Glomerular visceral epithelial cell (primary cell): Measurements from ENCODE around the gene CSHL1.
"Not testable (repeated sequence)": the region's sequence is repeated elsewhere in the genome, so short reads cannot be mapped to it uniquely, and the experiment has no call there.

Experiments
- DNase-seq: peaks from one replicate; pipeline ENCODE4 v3.0.0-alpha.2; 2016; ENCODE audit errors: extremely low spot score

CSHL1 gene

DNA sequence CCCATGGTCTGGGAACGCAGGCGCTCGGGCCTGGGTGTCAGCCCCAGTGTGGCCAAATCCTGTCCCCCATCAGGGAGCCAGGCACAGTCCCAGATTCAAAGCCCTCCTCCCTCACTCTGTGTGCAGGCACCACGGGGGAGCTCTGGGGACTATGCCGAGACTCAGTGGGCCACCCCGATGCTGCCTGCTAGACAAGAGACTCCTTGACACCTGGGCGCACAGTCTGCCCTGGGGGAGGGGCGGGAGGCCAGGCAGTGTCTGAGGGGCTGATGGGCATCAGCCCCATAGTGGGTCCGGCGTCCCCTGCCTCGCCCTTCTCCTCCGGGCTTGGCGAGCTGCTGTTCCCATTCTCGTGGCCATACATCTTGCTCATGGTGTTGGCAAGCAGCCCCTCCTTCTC lies 29.5 kb upstream of the CSHL1 start:
- no peak for DNase-seq

DNA sequence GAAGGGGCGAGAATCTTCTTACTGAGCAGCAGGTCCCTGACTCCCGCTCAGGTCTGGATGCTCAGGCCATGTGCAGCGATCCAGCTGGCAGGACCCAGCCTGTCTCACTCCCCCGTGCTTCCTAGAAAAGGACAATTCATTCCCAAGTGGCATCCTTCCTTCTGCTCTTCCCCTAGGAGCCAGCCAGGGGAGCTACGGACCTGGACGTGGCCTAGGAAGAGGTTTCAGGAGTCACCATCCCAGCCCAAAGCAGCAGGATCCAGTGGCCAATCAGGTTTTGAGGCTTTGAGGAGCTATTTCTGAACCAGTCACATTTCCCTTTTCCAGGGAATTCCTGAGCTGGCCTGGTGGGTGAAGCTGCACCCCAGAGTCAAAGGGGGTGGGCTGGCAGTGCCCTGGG lies 28.8 kb upstream of the CSHL1 start:
- no peak for DNase-seq

DNA sequence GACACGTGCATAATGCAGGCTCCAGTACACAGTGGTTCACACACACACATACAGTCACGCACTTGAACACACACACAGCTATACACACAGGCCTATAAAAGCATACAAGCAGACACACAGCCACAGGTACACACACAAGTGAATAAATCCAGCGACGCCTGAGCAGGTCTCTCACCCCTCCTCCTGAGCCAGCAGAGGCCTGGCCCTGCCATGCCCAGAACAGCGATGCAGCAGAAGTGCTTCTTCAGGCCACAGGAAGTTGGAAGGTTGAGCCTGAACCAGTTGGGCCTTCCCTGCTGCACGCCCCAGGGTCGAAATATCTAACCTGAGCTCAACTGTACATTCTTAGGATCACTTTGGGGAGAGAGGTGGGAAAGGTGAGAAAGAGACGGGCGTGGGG lies 28.3 kb upstream of the CSHL1 start:
- no peak for DNase-seq

DNA sequence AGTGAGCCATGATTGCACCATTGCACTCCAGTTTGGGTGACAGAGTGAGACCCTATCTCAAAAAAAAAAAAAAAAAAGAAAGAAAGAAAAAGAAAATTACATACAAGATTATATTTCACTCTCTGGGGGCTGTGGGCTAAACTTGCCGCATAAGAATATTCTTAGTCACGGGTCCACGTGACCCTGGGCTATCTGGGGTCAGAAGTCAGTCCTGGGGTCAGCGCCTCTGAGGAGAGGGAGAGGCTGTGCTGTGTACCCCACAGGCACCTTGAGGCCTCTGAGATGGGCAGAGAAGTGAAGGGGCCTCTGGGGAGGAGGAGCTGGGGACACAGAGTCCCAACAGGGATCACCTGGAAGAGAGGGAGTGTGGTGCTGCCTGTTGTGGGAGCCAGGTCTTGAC lies 26.9 kb upstream of the CSHL1 start:
- DNase-seq: no peak

DNA sequence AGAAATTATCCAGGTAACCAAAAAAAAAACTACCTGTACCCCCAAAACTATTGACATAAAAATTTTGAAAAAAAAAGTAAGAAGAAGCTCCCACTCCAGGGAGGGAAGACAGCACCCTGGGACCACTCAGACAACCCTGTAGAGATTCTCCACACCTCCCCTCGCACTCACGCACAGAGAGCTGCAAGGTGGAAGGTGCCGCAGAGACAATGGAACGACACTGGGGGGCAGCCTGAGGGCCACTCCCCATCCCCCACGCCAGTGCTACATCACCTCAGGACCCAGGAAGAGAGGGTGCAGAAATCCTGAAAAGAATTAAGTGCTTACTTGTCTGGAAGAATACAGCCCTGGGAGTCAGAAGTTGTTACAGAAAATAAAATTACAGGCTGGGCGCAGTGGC lies 26.3 kb upstream of the CSHL1 start:
- DNase-seq: no peak

DNA sequence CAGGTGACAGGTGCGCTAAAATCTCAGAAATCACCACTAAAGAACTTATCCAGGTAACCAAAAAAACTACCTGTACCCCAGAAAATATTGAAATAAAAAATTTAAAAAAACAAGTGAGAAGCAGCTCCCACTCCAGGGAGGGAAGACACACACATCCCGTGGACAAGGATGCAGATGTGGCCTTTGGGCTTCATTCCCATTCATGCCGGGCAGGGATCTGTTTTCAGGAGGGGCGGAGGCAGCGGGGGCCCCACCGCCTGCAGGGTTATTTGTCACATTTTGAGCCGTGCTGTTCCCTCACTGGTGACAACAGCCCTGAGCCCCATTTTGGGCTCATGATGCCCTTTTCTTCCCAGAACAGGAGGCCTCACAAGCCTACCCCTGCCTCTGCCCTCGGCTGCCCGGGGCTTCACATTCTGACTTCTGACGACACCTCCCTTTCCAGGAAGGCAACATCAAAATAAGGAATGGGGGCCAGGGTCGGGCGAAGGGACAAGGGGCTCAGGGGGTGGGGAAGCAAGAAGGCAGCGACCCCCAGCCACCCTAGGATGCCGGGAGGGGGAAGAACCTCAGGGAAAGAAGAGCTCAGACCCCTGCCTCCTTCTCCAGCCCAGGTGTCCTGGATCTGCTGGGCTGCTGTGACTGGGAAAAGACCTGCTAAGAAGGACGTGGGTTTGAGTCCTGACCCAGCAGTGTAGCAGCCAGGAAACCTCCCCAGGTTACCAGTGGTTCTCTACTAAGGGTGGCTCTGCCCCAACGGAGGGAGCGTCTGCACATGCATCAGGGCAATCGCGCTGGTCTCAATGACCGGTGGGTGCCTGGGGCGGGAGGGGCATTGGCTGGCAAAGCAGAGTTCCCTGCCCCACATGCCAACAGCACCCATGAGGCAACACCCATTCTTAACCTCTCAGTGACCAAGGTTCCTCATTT lies 23.4 kb upstream of the CSHL1 start:
- no peak for DNase-seq

DNA sequence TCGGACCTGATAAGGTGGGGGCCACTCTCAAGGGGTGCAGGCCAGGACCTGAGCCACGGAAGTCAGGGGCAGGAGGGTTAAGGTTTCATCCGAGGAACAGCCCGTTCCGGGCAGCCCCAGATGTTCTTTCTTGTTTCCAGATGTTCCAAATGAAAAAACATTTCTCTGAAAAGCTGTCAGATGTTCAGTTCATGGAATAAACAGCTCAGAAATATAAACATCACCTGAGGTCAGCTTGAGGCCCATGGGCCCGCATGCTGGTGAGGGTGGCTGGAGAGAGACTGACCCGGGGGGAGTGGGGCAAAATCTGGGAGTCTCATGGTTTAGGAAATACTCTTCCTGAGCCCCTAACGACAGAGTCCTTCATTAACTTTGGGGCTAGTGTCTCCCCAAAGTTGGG lies 22.5 kb upstream of the CSHL1 start:
- no peak for DNase-seq

DNA sequence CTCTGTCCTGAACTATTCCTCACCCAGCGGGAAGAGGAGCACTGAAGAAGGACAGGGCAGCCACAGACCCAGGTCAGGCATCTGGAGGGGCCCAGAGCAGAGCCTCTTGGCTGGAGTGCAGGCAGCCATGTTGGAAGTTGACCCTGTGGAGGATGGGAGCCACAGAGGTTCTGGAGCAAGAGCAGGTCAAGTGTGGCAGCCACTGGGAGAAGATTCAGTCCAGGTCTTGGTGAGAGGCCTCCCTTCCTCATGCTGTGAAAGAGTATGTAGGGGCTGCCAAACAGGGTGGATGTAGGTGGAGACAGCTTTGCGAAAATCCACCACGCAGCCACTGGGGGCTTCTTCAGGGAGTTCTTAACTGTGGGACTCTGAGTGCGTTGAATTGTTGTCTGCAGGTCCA lies 21.7 kb upstream of the CSHL1 start:
- no peak for DNase-seq

DNA sequence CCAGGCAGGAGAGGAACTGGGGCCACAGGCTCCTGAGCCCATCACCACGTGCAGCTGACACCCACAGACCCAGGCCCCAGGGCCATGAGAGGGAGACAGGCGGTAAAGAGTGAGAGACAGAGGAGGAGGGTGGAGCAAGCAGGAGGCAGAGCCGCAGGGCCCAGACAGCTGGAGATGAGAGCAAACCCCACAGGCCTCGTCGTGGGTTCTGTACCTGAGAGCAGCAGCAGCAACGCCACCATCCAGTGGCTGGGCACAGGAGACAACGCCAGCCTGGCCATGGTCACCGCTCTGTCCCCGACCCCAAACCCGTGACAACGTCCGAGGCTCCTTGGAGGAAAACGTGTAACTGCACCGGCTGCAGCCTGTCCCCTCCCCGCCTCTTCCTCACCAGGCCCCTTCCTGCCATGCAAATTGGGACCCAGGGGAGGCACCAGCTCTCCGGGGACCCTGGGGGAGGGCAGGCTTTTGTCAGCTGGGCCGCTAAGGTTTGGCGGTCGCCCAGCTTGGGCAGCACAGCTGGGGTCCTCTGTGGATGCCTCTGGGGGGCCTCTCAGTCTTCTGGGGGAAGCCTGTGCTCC lies 21.0 kb upstream of the CSHL1 start, which contains the start of gene CD79B:
Gene CD79B, minus strand, starts transcription at position 351 of the 581 bp plus-strand sequence. Its CDS starts 70 bp downstream, at position 281.
- no peak for DNase-seq

DNA sequence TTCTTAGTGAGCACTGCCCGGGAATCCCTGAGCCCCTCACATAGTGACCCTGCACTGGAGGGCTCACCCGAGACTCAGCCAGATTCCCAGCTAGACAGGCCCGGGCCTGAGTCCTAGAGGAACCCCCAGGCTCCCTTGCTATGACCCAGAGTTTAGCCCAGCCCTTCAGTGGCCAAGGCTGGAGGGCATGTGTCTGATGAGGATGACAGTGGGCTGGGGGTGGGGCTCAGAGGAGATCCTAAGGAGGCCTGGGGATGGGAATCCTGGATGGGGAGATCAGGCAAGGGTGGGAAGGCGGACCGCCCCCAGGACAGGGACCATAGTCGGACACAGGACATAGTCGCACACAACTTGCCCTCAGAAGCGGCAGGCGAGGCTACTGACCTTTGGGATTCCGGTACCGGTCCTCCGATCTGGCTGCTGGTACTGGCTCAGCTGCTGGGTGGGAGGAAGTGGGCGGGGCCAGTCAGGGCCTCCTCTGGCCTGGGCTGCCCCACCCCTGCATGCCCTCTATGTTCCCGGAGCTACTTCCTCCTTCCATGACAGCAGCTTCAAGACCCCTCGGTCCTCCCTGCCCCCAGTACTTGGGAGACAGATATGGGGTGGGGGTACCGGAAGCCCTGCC lies 20.0 kb upstream of the CSHL1 start:
- no peak for DNase-seq

DNA sequence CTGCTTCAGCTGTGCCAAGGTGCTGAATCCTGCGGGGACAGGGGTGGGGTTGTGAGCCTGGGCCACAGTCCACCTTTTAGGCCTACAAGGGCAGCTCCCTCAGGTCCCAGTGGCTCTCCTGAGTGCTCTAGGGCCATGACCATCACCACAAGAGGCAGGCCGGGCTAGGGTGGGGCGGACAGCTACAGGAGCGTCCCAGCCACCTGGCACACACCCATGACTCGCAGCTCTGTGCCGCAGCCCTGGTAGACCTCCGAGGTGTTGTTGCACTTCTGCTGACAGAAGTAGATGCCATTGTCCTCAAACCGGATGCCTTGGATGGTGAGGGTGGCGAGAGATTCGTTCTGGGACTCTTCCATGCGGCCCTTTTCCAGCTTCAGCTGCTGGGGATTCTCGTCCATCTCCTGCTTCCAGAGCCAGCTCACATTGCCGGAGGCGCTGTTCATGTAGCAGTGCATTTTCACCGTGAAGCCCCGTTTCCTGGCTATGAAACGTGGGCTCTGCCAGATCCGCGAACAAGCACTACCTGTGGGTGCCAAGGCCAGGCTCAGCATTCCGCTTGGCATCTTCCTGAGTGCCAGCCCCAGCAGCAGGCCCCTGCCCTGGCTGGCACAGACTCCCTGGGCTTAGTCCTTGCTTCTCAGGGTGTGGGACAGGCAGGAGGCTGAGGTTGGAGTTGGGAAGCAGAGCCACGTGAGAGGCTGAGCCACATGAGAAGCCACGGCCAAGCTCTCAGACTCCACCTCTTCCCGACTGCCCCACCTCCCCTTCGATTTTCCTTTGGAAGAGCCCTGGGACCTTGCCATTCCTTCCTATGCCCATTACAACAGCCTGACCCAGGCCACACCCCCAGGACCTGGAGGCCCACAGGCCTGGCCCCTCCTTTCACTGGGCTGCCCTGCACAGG lies 19.1 kb upstream of the CSHL1 start:
- no peak for DNase-seq

DNA sequence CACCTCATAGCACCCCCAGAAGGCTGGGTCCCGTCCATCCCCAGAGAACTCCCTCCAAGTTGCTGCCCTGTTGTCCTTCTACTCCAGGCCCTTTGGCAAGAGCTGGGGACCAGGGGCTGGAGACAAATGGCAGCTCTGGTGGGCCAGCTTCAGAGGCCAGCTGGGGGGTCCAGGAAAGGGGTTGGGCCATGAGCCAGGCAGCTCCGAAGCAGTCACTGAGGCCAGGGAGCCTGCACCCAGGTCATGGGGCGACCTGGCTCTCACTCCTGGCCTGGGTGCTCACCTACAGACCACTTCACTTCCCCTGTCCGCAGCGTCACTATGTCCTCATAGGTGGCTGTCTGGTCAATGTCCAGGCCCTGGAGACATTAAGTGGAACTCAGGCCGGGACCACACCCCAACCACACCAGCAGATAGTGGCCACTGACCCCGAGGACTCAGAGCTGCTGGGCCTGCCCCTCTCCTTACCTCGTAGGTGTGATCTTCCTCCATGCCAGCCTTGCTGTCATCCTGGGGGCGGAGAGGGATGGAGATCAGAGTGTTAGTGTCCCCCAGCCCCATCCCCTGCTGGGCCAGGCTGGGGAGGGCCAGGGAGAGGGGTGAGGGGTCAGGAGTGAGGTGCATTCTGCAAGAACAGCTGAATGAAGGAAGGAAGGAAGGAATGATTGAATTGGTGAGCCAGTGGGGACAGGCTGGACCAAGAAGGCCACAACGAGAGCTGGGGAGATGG lies 18.1 kb upstream of the CSHL1 start:
- no peak for DNase-seq

DNA sequence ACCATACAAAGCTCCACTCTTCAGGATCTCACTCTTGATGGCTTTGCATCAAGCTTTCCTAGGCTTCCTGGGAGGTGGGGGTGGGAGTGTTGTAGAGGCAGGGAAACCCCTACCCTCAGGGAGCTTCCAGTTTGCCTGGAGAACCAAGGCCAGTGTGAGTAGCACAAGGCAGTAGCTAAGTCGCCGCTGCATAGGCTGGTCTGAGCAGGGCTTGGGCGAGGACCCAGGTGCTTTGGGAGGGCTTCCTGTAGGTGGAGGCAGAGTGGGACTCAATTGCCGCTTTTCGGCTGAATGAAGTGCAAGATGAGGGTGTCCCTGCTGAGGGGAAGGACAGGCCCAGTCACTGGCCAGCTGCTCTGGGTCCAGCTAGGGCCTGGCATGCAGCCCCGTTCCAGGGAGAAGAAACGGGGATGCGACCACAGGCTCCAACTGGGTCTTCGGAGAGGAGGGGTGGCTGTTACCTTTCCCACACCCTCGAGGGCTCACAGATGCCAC lies 17.2 kb upstream of the CSHL1 start:
- DNase-seq: no peak

DNA sequence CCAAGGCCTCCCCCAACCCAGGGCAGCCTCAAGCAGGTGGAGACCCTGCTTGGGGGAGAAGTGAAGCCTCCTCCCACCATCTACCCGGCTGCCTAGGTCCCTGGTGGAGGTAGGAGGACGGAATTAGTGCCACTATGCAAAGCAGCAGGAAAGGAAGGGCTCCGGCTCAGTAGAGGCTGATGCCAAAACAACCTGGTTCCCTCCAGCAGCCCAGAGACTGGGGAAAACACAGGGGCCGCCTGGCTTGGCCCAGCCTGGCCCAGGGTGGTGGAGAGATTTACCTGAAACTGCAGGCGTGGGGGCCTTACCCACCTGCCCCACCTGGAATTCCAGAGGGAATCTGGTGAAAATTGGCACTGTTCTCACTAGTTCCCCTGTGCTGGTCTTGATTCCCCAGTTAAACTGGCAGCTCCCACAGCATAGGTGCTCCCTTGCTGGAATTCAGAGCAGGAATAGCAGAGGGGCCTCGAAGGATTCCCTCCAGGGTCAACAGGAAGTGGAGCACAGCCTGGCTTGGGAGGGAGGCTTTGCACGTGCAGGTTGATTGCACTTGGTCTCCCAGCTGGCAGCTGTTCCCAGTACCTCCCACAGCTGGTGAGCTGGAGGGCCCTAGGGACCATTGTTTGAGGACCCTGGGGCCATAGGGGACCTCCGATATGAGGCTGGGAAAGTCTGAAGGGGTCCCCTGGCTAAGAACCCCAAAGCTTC lies 16.6 kb upstream of the CSHL1 start:
- DNase-seq: no peak

DNA sequence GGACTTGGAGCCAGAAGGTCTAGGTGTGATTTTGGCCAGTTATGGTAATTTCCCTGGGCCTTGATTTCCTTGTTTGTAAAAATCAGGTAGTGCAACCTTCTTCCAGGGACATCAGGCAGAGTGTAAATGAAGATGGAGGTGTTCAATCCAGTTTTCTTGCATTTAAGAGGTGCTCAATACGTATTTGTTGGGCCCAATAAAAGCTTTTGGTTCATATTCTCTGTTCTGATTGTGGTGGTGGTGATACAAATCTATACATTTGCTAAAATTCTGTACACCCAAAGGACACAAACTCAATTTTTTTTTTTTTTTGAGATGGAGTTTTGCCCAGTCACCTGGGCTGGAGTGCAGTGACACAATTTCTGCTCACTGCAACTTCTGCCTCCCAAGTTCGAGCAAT lies 15.1 kb upstream of the CSHL1 start:
- no peak for DNase-seq

DNA sequence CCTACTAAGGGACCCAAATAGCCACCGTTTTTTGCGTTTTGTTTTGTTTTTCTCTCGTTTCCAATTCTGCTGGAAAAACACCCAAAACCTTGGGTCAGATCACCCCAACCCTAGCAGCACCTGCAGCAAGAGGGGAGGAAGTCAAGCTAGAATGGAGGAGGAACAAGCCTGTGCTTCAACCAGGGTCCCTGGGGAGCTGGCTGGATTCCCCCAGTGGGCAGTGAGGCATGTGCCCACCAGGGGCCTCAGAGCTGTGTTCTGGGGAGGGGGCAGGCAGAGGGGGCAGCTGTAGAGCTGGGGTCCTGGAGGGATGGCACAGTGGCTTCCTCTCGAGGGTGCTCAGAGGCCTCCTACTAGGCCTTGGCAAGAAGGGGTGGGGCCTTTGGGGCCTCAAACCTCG lies 14.6 kb upstream of the CSHL1 start:
- DNase-seq: no peak

DNA sequence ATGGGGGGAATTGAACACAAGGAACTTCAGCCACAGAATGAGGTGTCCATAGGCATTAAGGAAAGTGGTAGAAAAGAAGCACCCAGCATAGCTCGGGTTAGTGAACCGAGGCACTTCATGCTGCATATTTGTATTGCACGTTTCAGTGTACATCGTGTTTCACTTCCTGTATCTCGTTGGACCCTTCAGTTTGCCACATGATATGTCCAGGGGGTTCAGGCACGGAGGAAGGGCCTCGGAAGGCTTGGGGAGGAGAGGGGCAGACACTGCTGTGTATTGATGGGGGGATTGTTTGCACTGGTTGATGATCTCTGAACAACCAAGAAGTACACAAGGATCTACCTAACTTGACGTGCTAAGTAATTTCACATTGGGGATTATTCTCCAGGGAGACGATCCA lies 11.3 kb upstream of the CSHL1 start:
- not testable (repeated sequence) for DNase-seq

DNA sequence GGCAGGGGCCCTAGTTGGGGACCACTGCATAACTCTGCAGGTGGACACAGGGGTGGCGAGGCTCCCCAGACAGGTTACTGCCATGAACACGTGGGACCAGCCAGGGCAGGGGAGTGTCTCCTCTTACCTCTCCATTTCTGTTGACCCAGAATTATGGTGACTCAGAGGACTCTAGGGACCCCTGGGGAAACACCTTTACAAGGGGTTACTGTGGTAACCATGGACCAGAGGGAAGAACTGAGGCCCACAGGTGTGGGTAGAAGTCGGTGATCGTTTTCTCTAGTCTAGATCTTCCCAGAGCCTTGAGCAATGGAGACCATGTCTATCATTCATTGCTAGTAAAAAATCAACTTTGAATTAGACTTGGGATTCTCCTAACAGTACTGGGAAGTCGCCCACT lies 9.7 kb upstream of the CSHL1 start:
- not testable (repeated sequence) for DNase-seq

DNA sequence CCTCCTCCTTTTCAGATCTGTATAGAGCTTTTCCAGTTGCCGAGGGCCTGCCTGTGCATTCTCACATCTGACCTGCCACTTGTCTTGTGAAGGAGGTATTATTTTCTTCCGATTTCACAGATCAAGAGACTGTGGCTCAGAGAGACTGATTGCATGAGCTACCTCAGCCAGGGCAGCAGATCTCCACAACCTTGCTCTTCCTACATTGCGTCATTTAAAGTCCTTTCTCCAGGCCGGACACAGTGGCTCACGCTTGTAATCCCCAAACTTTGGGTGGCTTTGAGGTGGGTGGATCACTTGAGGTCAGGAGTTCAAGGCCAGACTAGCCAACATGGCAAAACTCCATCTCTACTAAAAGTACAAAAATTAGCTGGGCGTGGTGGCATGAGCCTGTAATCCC lies 9.0 kb upstream of the CSHL1 start:
- DNase-seq: not testable (repeated sequence)

DNA sequence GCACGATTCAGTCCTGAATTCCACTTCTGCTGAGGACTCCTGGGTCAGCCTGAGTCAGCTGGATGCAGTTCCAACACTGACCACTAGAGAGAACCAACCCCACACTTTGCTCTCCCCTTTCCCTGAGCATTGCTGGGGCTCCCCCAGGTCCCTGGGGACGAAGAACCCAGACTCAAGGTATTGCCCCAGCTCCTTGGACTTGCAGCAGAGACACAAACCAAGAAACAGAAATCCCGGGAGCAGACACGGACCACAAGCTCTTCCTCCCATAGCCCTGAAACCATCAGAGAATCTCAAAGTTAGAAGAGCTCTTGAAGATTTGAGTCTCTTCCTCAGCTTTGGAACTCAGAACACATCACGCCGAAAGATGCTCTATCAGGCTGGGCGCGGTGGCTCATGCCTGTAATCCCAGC lies 8.3 kb upstream of the CSHL1 start:
- DNase-seq: peak; percentile 56
